Cardiac septum (tissue), 1 donor: ENCODE results near the gene PRKG2. TPM values are rescaled to one million over a fixed set of nuclear protein-coding genes. Genes with fewer than 3 reads are reported as not detected.
"Not testable (repeated sequence)": the region's sequence is repeated elsewhere in the genome, so short reads cannot be mapped to it uniquely, and the experiment has no call there.

Experiments
- DNase-seq: peaks from one replicate; pipeline ENCODE4 v3.0.0-alpha.2; 2020; ENCODE audit warnings: low spot score
- intact Hi-C: fragments of 100-400 bp; cut with DNase I; formaldehyde crosslinking; loops from one replicate; pipeline ENCODE4 v1.14.0; 2022
- total RNA-seq: library from RNA; stranded (reverse); fragmentation: NEBNext Ultra II Directional; extraction: Animal tissue kit (Norgen Biotek cat#: 25700); gene quantifications from one replicate; pipeline ENCODE4 v1.2.1, GENCODE V29; 2021
- donor health status: DM: no; HTN: no; CAD: no.

PRKG2 gene
- total RNA-seq, 1 donor from 2014 or later: 0.48 TPM

- intact Hi-C loops: no loop called here
- DNase-seq: no peak
These were observed 48.4 kb downstream of the PRKG2 start for GRCh38 chr4:81166458-81167160.

GRCh38 chr4:81165861-81166430 is 49.1 kb downstream of the PRKG2 start:
- DNase-seq: no peak
- intact Hi-C loops: no loop called here

GRCh38 chr4:81164623-81165416 is 50.2 kb downstream of the PRKG2 start:
- no peak for DNase-seq
- intact Hi-C loops: no loop called here

GRCh38 chr4:81164126-81164525 is 50.9 kb downstream of the PRKG2 start:
- intact Hi-C loops: no loop called here
- DNase-seq: no peak

- intact Hi-C loops: no loop called here
These were observed 52.1 kb downstream of the PRKG2 start for GRCh38 chr4:81162752-81163458.

GRCh38 chr4:81153714-81154323 is 61.2 kb downstream of the PRKG2 start:
- intact Hi-C loops, DNase-seq: not testable (repeated sequence)

More at GRCh38 chr4:81162752-81163458, 52.1 kb downstream of the PRKG2 start:
- DNase-seq: no peak

GRCh38 chr4:81152839-81153713 is 61.9 kb downstream of the PRKG2 start:
- intact Hi-C loops: no loop called here

GRCh38 chr4:81149976-81150375 is 65.0 kb downstream of the PRKG2 start:
- intact Hi-C loops: no loop called here
- DNase-seq: no peak

More at GRCh38 chr4:81152839-81153713, 61.9 kb downstream of the PRKG2 start:
- DNase-seq: no peak

GRCh38 chr4:81148576-81148975 is 66.4 kb downstream of the PRKG2 start:
- intact Hi-C loops: no loop called here
- no peak for DNase-seq

- DNase-seq: no peak
- intact Hi-C loops: no loop called here
These were observed 68.6 kb downstream of the PRKG2 start for GRCh38 chr4:81146466-81146865.

GRCh38 chr4:81143183-81143582 is 71.8 kb downstream of the PRKG2 start:
- intact Hi-C loops: no loop called here
- DNase-seq: no peak

GRCh38 chr4:81142744-81143143 is 72.3 kb downstream of the PRKG2 start:
- DNase-seq: no peak
- intact Hi-C loops: no loop called here

- no peak for DNase-seq
- intact Hi-C loops: no loop called here
These were observed 77.1 kb downstream of the PRKG2 start for GRCh38 chr4:81137894-81138293.

- no peak for DNase-seq
- intact Hi-C loops: no loop called here
These were observed 77.6 kb downstream of the PRKG2 start for GRCh38 chr4:81137446-81137845.

GRCh38 chr4:81136161-81136905 is 78.7 kb downstream of the PRKG2 start:
- intact Hi-C loops: no loop called here
- no peak for DNase-seq

- intact Hi-C loops: no loop called here
- DNase-seq: no peak
These were observed 79.5 kb downstream of the PRKG2 start for GRCh38 chr4:81135501-81135900.

GRCh38 chr4:81131563-81131962 is 83.5 kb downstream of the PRKG2 start:
- intact Hi-C loops: no loop called here
- no peak for DNase-seq

- no peak for DNase-seq
These were observed 84.0 kb downstream of the PRKG2 start for GRCh38 chr4:81131066-81131465.

More at GRCh38 chr4:81131066-81131465, 84.0 kb downstream of the PRKG2 start:
- intact Hi-C loops: no loop called here
